ENCODE data around the gene FOSB.

- no peak for TF ChIP-seq EZH2 (IDR thresholded peaks at IDR 0.05; ENCODE audit: low read depth, unreplicated experiment)
- TF ChIP-seq CTCF (conservative IDR thresholded peaks at IDR 0.05; ENCODE audit: low read depth in 2 of 2) = no peak
- TF ChIP-seq ETS1 (IDR thresholded peaks at IDR 0.05) = peak; percentile 60
- no peak; the same call in 1 of the 2 replicates for TF ChIP-seq POLR2AphosphoS5 (IDR thresholded peaks at IDR 0.05; ENCODE audit: low read depth)
- no peak for TF ChIP-seq ZNF331 (CRISPR knock-in tag; IDR thresholded peaks at IDR 0.05; ENCODE audit: low read depth)
- no peak for TF ChIP-seq REST (IDR thresholded peaks at IDR 0.05; ENCODE audit: unreplicated experiment)
- TF ChIP-seq EZH2phosphoT487 (IDR thresholded peaks at IDR 0.05; ENCODE audit: unreplicated experiment) = no peak
- no peak for TF ChIP-seq STAT1 (IDR thresholded peaks at IDR 0.05; ENCODE audit: unreplicated experiment)
- no peak for TF ChIP-seq CREB1 (CRISPR knock-in tag; IDR thresholded peaks at IDR 0.05; ENCODE audit: low read depth)
- TF ChIP-seq JUNB (IDR thresholded peaks at IDR 0.05; ENCODE audit: unreplicated experiment) = peak; percentile 81
- TF ChIP-seq ZNF114 (CRISPR knock-in tag; IDR thresholded peaks at IDR 0.05) = no peak
- no peak for TF ChIP-seq NANOG (IDR thresholded peaks at IDR 0.05; ENCODE audit: borderline replicate concordance)
- no peak for TF ChIP-seq ZNF462 (CRISPR knock-in tag; IDR thresholded peaks at IDR 0.05)
Measured at GRCh38 chr19:45508861-45509691, 41.3 kb downstream of the FOSB start.

All from GM23338 (cell line).